Subcutaneous adipose tissue (tissue), 4 donors: ENCODE data around the gene KRTAP17-1. TPM values are rescaled to one million over a fixed set of nuclear protein-coding genes. Genes with fewer than 3 reads are reported as not detected.
"Not testable (repeated sequence)": the region's sequence is repeated elsewhere in the genome, so short reads cannot be mapped to it uniquely, and the experiment has no call there.

Source experiments
- total RNA-seq, 4 donors: library from RNA; depleted of rRNA; stranded (reverse); fragments of >200 nt; gene quantifications; one replicate each; pipeline ENCODE4 v1.1.0, GENCODE V29; 2016
- TF ChIP-seq, protein P1 (sequence below): fragments of 450-650 bp; IDR thresholded peaks from one replicate; pipeline ENCODE4 v1.5.1; 2016; ENCODE audit warnings: low read depth, mild to moderate bottlenecking, control low read depth, antibody characterized with exemption, moderate library complexity

Gene KRTAP17-1, protein sequence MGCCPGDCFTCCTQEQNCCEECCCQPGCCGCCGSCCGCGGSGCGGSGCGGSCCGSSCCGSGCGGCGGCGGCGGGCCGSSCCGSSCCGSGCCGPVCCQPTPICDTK
- not detected for total RNA-seq

DNA sequence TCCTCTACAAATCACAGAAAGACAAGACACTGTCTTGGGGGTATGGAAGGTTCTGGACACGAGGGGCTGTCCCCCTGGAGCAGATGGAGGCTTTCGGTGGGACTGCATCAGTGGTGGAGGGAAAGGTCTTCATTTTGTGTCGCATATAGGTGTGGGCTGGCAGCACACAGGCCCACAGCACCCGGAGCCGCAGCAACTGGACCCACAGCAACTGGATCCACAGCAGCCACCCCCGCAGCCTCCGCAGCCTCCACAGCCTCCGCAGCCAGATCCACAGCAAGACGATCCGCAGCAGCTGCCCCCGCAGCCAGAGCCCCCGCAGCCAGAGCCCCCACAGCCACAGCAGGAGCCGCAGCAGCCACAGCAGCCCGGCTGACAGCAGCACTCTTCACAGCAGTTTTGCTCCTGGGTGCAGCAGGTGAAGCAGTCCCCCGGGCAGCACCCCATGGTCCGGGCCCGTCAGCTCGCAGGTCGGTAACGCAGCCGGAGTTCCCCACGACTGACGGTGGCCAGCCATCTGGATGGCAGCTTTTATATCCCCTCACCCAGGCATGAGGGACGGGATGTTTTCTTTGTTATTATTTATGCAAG is at the start of gene KRTAP17-1:
Gene KRTAP17-1, minus strand, starts transcription at position 507 of the 591 bp plus-strand sequence. Its CDS starts 60 bp downstream, at position 447.
- TF ChIP-seq, protein P1, sequence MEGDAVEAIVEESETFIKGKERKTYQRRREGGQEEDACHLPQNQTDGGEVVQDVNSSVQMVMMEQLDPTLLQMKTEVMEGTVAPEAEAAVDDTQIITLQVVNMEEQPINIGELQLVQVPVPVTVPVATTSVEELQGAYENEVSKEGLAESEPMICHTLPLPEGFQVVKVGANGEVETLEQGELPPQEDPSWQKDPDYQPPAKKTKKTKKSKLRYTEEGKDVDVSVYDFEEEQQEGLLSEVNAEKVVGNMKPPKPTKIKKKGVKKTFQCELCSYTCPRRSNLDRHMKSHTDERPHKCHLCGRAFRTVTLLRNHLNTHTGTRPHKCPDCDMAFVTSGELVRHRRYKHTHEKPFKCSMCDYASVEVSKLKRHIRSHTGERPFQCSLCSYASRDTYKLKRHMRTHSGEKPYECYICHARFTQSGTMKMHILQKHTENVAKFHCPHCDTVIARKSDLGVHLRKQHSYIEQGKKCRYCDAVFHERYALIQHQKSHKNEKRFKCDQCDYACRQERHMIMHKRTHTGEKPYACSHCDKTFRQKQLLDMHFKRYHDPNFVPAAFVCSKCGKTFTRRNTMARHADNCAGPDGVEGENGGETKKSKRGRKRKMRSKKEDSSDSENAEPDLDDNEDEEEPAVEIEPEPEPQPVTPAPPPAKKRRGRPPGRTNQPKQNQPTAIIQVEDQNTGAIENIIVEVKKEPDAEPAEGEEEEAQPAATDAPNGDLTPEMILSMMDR = no peak

DNA sequence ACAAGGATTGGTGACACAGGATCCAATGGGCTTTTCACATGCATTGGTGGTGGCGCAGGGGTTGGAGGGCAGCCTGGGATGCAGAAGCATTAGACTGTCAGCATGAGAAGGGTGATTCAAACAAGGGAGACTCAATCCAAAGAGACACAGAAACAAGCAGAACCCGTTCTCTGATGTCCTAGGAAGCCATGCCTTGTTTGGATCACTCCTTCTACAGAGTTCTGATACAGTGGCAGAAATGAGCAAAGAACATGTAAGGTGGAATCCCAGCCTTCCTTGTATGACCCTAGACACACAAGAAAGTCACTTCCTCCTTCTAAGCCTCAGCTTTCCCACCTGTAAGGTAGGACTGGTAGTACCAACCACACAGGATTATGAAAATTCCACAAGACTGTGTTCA is 48.4 kb upstream of the KRTAP17-1 start:
- TF ChIP-seq, protein P1 = no peak

DNA sequence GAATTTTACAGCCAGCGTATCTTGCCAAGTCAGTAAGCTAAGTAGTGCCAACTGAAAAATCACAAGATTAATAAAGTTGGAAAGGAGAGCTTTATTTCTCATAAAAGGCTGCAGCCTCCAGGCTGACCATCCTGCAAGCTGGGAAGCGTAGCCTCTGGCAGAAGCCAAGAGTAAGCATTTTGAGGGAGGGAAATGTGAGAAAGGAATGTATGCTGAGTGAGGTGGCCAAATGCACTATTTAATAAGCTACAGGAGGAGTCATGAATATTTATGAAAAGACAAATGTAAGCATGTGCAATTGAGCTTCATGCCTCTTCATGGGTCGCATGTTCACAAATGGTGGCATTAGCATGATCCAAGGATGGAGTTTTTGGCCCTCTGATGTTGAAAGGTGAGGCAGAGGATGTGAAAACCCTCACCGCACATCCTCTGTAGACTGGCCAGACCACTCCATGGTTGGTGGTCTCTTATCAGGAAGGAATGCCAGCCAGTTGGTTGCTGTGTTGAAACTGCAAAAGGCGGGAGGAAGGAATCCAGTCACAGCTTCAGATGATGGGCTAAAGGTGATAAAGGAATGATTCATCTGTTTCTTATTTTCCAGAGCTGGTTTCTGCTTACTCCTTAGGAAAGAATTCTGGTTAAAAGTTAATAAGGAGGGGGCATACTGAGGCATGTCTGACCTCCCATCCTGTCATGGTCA is 44.9 kb upstream of the KRTAP17-1 start:
- TF ChIP-seq, protein P1 = no peak

DNA sequence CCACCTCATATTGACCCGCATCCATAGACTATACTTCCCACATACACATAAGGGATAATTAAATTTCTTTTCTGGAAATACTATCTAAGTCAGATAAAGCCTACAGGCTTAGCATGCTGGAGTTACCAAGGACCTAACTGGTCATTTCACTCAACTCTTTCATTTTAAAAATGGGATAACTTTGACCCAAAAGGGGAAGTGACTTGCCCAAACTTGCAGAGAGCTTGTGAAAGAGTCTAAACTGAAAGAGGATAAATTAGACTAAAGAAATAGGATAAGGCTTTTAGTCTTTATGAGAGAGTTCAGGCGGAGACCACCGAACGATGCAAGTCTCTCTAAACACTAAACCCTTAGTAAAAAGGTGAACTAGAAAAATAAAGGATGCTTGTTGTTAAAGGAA is 39.0 kb upstream of the KRTAP17-1 start:
- TF ChIP-seq, protein P1 = no peak

DNA sequence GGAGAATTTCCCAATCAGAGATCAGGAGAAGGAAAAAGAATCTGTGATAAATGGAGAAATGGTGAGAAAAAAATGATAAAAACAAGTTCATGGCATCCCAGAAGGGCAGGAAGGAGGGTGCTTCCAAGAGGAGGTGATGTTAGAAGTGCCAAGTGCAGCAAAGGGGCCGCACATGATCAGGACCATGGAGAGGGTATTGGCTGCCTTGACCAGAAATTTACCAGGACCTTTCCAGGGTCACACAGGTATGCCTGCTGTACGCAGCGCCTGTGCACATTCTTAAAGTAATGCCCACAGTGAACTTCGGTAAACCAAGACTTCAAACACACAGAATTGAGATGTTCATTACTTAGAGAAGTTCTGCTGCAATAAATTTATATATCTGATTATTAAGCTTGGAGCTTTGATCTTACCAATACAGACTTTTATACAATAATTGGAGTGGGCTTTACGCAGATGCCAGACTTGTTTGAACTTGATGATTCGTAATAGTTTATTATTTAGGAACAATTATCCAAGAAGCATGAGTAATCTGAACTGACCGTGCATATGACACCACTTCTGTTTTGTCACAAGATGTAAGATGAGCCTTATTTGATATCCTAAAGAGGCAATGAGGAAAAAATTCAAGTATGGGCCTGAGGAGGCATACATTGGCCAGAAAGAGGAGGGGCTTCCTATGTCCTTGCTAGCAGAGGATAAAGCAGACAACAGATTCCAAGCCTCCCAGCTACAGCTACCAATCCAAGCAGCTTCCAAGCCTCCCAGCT is 37.3 kb upstream of the KRTAP17-1 start:
- TF ChIP-seq, protein P1 = no peak

DNA sequence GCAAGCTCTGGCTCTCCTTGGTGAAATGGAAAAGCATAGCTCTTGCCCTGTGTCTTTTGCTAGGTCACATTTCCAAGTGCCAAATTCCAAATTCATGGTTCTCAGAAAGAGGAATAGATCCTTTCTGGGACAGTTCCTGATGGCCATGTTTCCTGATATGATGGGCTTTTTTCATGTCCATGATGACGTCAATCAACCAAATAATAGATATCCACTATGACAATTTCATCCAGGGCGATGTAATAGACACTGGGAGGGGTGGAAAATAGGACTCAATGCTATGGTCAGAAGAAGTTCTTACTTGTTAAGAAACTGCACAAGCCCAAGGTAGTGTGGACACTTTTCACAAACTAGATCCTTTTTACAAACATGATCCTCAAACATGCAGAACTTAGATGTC is 35.7 kb upstream of the KRTAP17-1 start:
- TF ChIP-seq, protein P1 = no peak

DNA sequence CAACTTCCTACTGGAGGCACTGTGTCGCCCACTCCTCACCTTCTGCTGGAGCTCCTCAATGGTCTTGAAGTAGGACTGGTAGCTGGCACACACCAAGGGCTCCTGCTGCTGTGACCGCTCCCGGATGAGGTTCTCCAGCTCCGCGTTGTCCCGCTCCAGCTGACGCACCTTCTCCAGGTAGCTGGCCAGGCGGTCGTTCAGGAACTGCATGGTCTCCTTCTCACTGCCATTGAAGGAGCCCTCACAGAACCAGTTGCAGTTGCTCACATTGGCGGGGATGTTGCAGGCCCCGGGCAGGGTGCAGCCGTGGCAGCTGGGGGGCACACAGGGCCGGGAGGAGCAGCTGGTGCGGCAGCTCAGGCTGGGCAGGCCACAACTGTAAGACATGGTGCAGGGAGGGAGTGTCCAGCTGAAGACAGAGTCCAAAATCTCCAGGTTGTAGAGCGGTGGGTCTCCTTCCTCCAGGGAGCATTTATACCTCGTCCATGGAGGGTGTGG is 34.9 kb upstream of the KRTAP17-1 start, which contains the start of gene KRT33A:
Gene KRT33A, minus strand, starts transcription at position 448 of the 498 bp plus-strand sequence. Its CDS starts 61 bp downstream, at position 387.
- TF ChIP-seq, protein P1 = not testable (repeated sequence)
